ENCODE data around the gene MECP2.

The MECP2 gene

DNA sequence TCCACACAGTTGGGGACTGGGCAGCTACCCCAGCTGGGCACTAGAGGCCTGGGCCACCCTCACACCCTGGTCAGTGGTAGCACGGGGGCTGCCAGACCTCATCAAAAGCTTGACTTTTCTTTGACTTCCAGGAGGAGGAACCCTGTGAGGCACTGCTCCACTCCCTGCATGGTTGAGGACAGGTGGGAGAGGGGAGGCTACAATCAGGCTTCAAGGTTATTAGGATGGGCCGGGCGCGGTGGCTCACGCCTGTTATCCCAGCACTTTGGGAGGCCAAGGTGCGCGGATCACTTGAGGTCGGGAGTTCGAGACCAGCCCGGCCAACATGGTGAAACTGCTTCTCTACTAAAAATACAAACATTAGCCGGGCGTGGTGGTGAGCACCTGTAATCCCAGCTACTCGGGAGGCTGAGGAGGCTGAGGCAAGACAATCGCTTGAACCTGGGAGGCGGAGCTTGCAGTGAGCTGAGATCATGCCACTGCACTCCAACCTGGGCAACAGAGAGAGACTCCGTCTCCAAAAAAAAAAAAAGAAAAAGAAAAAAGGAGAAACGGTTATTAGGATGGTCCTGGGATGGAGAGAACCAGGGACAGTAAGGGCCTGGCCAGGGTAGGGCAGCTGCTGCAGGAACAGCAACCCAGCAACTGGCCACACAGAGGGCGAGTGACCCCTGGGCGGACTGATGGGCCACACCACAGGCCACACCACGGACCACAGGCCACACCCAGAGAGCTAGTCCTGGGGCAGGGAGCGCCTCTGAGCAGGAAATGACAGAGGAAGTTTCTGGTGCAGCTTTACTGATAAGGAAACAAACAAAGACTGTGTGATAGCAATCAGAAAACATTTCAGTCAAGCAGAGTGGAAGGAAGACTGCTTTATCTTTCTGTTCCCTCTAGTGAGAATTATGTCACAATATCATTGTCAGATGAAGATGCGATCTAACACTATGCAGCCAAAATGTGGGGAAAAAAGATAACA, 26.0 kb upstream of the MECP2 start:
- DNase-seq (ENCODE audit: low read depth), result no peak
- no peak overlapping the region for H3K4me3 ChIP-seq (ENCODE audit: low read length)
- TF ChIP-seq, protein P1, sequence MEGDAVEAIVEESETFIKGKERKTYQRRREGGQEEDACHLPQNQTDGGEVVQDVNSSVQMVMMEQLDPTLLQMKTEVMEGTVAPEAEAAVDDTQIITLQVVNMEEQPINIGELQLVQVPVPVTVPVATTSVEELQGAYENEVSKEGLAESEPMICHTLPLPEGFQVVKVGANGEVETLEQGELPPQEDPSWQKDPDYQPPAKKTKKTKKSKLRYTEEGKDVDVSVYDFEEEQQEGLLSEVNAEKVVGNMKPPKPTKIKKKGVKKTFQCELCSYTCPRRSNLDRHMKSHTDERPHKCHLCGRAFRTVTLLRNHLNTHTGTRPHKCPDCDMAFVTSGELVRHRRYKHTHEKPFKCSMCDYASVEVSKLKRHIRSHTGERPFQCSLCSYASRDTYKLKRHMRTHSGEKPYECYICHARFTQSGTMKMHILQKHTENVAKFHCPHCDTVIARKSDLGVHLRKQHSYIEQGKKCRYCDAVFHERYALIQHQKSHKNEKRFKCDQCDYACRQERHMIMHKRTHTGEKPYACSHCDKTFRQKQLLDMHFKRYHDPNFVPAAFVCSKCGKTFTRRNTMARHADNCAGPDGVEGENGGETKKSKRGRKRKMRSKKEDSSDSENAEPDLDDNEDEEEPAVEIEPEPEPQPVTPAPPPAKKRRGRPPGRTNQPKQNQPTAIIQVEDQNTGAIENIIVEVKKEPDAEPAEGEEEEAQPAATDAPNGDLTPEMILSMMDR (conservative IDR thresholded peaks at IDR 0.05; ENCODE audit: low read length), result no peak

DNA sequence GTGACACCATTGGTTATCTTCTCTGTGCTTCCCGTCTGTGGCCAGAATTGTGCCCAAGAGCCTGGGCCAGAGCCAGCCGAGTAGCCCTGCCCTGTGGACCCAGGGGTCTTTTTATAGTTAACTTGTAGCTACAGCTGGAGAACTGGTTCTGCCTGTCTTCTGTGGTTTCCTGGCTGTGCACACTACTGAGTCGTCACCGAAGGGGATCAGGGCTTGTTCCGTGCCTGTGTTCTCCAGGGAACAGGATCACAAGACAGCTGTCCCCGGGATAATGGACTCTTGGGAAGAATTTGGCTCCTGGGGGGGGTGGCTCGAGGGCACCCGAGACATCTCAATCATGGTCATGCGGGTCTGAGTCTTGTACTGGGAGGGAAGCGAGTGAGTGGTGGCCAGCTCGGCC, 24.4 kb upstream of the MECP2 start:
- no peak for DNase-seq (ENCODE audit: low read depth)
- H3K4me3 ChIP-seq (ENCODE audit: low read length), result no peak overlapping the region
- TF ChIP-seq, protein P1 (conservative IDR thresholded peaks at IDR 0.05; ENCODE audit: low read length), result no peak

DNA sequence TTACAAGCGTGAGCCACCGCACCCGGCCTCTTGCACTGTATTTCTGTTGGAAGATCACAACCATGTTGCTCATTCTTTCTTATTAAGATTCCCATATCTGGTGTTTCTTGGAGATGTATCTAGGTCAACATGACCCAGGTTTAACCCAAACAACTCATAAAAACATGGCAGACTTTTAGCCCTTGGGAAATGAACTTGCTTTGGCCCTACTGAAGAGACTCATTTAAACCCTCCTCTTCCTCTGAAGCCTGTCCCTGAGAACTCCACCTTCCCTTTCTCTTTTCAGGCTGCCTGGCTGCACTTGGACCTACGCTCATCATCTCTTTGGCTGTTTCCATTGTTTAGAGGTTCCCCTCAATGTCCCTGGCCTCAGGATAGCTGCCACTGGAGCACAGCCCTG, 23.7 kb upstream of the MECP2 start:
- DNase-seq (ENCODE audit: low read depth), result no peak
- H3K4me3 ChIP-seq (ENCODE audit: low read length), result no peak overlapping the region
- TF ChIP-seq, protein P1 (conservative IDR thresholded peaks at IDR 0.05; ENCODE audit: low read length), result no peak

DNA sequence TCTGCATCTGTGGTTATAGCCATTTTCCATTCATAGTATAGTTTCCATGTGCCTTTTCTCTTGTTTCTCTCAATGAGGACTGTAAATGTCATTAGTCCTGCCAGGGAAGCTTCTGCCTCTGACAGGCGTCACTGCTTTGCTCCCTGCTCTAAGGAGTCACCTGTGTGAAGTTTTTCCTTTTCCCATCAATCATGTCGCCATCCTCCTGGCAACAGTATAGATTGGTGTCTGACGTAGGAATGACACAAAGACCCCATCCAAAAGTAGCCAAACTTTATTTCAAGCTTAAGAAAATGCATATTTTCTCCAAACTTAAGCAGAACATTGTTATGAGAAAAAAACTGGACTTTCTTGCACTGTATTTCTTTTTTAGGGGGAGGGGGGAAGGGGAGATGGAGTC, 23.1 kb upstream of the MECP2 start:
- DNase-seq (ENCODE audit: low read depth), result no peak
- TF ChIP-seq, protein P1 (conservative IDR thresholded peaks at IDR 0.05; ENCODE audit: low read length), result no peak
- H3K4me3 ChIP-seq (ENCODE audit: low read length), result no peak overlapping the region

DNA sequence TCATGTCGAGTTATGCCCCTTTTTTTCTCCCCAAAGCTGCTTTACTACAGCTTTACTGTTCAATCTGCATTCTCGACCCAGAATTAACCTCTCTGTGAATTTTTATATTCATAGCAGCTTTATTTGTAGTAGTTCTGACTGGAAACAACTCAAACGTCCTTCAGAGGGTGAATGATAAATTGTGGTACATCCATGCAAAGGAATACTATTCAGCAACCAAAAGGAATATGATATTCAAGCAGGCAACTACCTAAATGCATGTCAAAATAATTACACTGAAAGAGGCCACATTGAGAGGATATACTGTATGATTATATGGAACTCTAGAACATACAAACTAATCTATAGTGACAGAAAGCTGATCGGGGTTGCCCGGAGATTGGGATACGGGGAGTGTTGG, 20.0 kb upstream of the MECP2 start:
- TF ChIP-seq, protein P1 (conservative IDR thresholded peaks at IDR 0.05; ENCODE audit: low read length), result no peak

DNA sequence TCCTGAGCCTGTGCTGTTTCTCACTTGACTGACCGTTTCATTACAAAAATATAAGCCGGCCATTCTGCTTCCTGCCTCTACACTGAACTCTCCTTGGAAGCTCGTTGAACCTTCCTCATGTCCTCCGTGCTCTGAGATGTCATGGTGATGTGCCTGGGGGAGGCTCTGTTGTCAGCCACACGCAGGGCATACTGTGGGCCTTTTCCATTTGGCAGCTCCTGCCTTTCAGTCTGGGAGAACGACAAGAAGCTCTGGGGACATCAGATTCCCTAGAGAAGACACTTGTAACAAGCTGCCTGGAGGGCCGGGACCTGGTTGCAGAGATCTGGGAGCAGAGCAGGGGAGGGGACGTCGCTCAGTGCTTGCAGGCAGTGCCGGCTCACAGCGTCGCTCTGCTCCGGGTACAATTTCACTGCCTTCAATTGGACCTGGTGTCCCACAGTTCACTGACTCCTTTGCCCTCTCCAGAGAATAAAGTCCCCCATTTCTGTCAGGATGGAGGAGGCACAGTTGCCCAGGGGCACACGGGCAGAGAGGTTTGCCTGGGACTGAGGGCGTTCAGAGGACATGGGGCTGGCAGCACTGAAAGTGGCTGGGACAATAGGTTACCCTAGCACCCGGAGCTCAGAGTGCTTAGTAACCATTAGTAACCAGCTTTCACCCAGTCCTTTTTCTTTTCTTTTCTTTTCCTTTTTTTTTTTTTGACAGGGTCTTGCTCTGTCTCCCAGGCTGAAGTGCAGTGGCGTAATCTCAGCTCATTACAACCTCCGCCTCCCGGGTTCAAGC, 19.1 kb upstream of the MECP2 start:
- H3K4me3 ChIP-seq (ENCODE audit: low read length), result no peak overlapping the region
- no peak for DNase-seq (ENCODE audit: low read depth)
- TF ChIP-seq, protein P1 (conservative IDR thresholded peaks at IDR 0.05; ENCODE audit: low read length), result no peak

More for the DNA sequence above, 20.0 kb upstream of the MECP2 start:
- DNase-seq (ENCODE audit: low read depth), result no peak
- H3K4me3 ChIP-seq (ENCODE audit: low read length), result no peak overlapping the region

All from AG10803 (cell line).